DOHH2 (cell line): ENCODE data around the gene MLANA.

ENCODE experiments used
- EZH2phosphoT487 ChIP-seq: fragments of 200-600 bp; sonication (generic); IDR thresholded peaks from 2 replicates; pipeline ENCODE4 v1.6.1; 2017; ENCODE audit warnings: borderline replicate concordance, mild to moderate bottlenecking, antibody characterized with exemption, low read length, moderate library complexity, mixed read lengths
- TF ChIP-seq, protein P1 (sequence below): fragments of 200-600 bp; sonication (generic); IDR thresholded peaks from one replicate; pipeline ENCODE4 v1.5.1; 2014; ENCODE audit warnings: antibody characterized with exemption, mild to moderate bottlenecking, low read depth, low read length; ENCODE audit not compliant: poor library complexity, severe bottlenecking

DNA sequence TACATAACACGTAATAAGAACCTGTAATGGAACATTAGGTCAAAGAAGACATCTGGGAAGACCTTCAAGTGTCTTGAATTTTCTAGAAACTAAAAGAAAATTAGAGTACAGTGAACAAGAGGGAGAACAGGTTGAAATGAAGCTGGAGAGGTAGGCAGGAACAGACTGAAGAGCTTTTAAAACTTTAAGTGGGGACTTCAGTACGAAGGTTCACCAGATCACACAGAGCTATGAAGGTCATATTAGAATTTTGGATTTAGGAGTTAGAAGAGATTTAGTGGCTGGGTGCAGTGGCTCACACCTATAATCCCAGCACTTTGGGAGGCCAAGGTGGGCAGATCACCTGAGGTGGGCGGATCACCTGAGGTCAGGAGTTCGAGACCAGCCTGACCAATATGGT is 26.6 kb downstream of the MLANA start:
- TF ChIP-seq, protein P1, sequence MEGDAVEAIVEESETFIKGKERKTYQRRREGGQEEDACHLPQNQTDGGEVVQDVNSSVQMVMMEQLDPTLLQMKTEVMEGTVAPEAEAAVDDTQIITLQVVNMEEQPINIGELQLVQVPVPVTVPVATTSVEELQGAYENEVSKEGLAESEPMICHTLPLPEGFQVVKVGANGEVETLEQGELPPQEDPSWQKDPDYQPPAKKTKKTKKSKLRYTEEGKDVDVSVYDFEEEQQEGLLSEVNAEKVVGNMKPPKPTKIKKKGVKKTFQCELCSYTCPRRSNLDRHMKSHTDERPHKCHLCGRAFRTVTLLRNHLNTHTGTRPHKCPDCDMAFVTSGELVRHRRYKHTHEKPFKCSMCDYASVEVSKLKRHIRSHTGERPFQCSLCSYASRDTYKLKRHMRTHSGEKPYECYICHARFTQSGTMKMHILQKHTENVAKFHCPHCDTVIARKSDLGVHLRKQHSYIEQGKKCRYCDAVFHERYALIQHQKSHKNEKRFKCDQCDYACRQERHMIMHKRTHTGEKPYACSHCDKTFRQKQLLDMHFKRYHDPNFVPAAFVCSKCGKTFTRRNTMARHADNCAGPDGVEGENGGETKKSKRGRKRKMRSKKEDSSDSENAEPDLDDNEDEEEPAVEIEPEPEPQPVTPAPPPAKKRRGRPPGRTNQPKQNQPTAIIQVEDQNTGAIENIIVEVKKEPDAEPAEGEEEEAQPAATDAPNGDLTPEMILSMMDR, result no peak
- TF ChIP-seq EZH2phosphoT487, result no peak
